Inflammatory macrophage treated with lipopolysaccharide for 4 hours (primary cell): ENCODE measurements around the gene ISOC2.

Experiments
- DNase-seq: peaks from one replicate; pipeline ENCODE4 v3.0.0-alpha.2; 2020

The ISOC2 gene

GRCh38 chr19:55489711-55490477, 28.5 kb upstream of the ISOC2 start:
- no peak for DNase-seq

GRCh38 chr19:55488986-55489710, 27.7 kb upstream of the ISOC2 start:
- DNase-seq: no peak

- DNase-seq: no peak
These were observed 26.7 kb upstream of the ISOC2 start, which contains the start of gene SSC5D for GRCh38 chr19:55487924-55488687. Gene SSC5D, plus strand, starts transcription at chr19:55488436. Its CDS starts 154 bp downstream, at chr19:55488590.

- DNase-seq: no peak
These were observed 25.8 kb upstream of the ISOC2 start for GRCh38 chr19:55486971-55487923.

GRCh38 chr19:55486043-55486970, 24.9 kb upstream of the ISOC2 start:
- DNase-seq: no peak

GRCh38 chr19:55485439-55486011, 24.1 kb upstream of the ISOC2 start:
- no peak for DNase-seq

GRCh38 chr19:55484593-55485438, 23.4 kb upstream of the ISOC2 start, which contains the start of gene NAT14:
Gene NAT14, plus strand, starts transcription at chr19:55485188. Its CDS starts 521 bp downstream, at chr19:55485709.
- DNase-seq: peak; percentile 23

- no peak for DNase-seq
These were observed 22.5 kb upstream of the ISOC2 start for GRCh38 chr19:55483706-55484592.

GRCh38 chr19:55482967-55483705, 21.7 kb upstream of the ISOC2 start:
- no peak for DNase-seq

GRCh38 chr19:55482156-55482961, 20.9 kb upstream of the ISOC2 start:
- no peak for DNase-seq

- no peak for DNase-seq
These were observed 20.3 kb upstream of the ISOC2 start for GRCh38 chr19:55481794-55482155.

GRCh38 chr19:55481148-55481793, 19.8 kb upstream of the ISOC2 start:
- no peak for DNase-seq

GRCh38 chr19:55479451-55480230, 18.2 kb upstream of the ISOC2 start:
- no peak for DNase-seq

GRCh38 chr19:55479045-55479444, 17.6 kb upstream of the ISOC2 start:
- DNase-seq: no peak

- no peak for DNase-seq
These were observed 16.9 kb upstream of the ISOC2 start for GRCh38 chr19:55478364-55478763.

- no peak for DNase-seq
These were observed 16.5 kb upstream of the ISOC2 start for GRCh38 chr19:55477905-55478304.
